CD8-positive, alpha-beta memory T cell (primary cell): ENCODE measurements around the gene ME3. TPM values are rescaled to one million over a fixed set of nuclear protein-coding genes. Genes with fewer than 3 reads are reported as not detected.
A peak's percentile ranks its signal among the peaks of the same experiment; 100 is the strongest.
"Not testable (repeated sequence)": the region's sequence is repeated elsewhere in the genome, so short reads cannot be mapped to it uniquely, and the experiment has no call there.

ENCODE experiments used
- CTCF ChIA-PET: fragments of 350-600 bp; sonication (Branson Sonifier 250); formaldehyde crosslinking; loops from one replicate; lab custom pipeline; 2021; ENCODE audit warnings: antibody characterized with exemption; lab: Charles Lee
- POLR2A ChIA-PET: fragments of 350-600 bp; sonication (Branson Sonifier 250); formaldehyde crosslinking; loops from one replicate; lab custom pipeline; 2021; ENCODE audit warnings: antibody characterized with exemption; lab: Charles Lee
- DNase-seq, 5 donors: peaks; one replicate each; pipeline versions ENCODE4 v3.0.0 to v3.0.0-alpha.2; 2020 to 2022; ENCODE audit warnings: mixed read lengths in 1 of 5
- H3K27ac ChIP-seq: one replicate; pipeline ENCODE4 v1.7.0; 2013; ENCODE audit warnings: low read depth, mild to moderate bottlenecking, low read length, moderate library complexity
- H3K27me3 ChIP-seq: 2 replicates; pipeline ENCODE4 v1.7.0; 2013; ENCODE audit warnings: low read length, mild to moderate bottlenecking; ENCODE audit not compliant: insufficient read depth, poor library complexity, severe bottlenecking
- H3K36me3 ChIP-seq: 2 replicates; pipeline ENCODE4 v1.7.0; 2013; ENCODE audit warnings: mild to moderate bottlenecking, low read length, moderate library complexity; ENCODE audit not compliant: insufficient read depth
- H3K4me1 ChIP-seq: 2 replicates; pipeline ENCODE4 v1.7.0; 2013; ENCODE audit warnings: mild to moderate bottlenecking, low read length, moderate library complexity; ENCODE audit not compliant: insufficient read depth
- H3K4me3 ChIP-seq: 2 replicates; pipeline ENCODE4 v1.7.0; 2013; ENCODE audit warnings: mild to moderate bottlenecking, low read length
- H3K9me3 ChIP-seq: 2 replicates; pipeline ENCODE4 v1.7.0; 2013; ENCODE audit warnings: mild to moderate bottlenecking, low read length
- H3K27ac Mint-ChIP-seq, 8 donors: one replicate each; pipeline ENCODE4 v1.8.0; 2020 to 2021; ENCODE audit warnings: mixed read lengths in 8 of 8, mild to moderate bottlenecking in 6 of 8, inconsistent platforms in 3 of 8, moderate library complexity in 3 of 8
- H3K27me3 Mint-ChIP-seq, 2 donors: one replicate each; pipeline ENCODE4 v1.8.0; 2020 to 2021; ENCODE audit warnings: mixed read lengths in 2 of 2, mild to moderate bottlenecking in 1 of 2, moderate library complexity in 1 of 2
- H3K36me3 Mint-ChIP-seq, 3 donors: one replicate each; pipeline ENCODE4 v1.8.0; 2020 to 2021; ENCODE audit warnings: mixed read lengths in 3 of 3, inconsistent platforms in 1 of 3, mild to moderate bottlenecking in 1 of 3
- H3K4me1 Mint-ChIP-seq, 3 donors: one replicate each; pipeline ENCODE4 v1.8.0; 2020 to 2021; ENCODE audit warnings: mixed read lengths in 3 of 3, inconsistent platforms in 1 of 3, mild to moderate bottlenecking in 1 of 3
- H3K4me3 Mint-ChIP-seq, 7 donors: one replicate each; pipeline ENCODE4 v1.8.0; 2020 to 2021; ENCODE audit warnings: mixed read lengths in 7 of 7, mild to moderate bottlenecking in 6 of 7, moderate library complexity in 4 of 7, inconsistent platforms in 2 of 7
- H3K9me3 Mint-ChIP-seq, 5 donors: one replicate each; pipeline ENCODE4 v1.8.0; 2020 to 2022; ENCODE audit warnings: mixed read lengths in 5 of 5, mild to moderate bottlenecking in 3 of 5, moderate library complexity in 2 of 5, inconsistent platforms in 1 of 5
- polyA plus RNA-seq: library from polyadenylated mRNA; unstranded; fragments of 300-500 nt; fragmentation: Illumina TruSeq; gene quantifications from one replicate; pipeline ENCODE4 v1.2.3, GENCODE V29; 2021
- total RNA-seq, 2 experiments: library from RNA; stranded (reverse); gene quantifications; one replicate each; pipeline ENCODE4 v1.2.3, GENCODE V29; 2021

Gene ME3
- total and polyA plus RNA-seq, 3 experiments from 2014 or later = 1.0 to 1.3 TPM; not detected in 1

- Histone ChIP-seq H3K36me3 (no peaks in the 10 kb centered on the region), H3K9me3 (no peaks in the 10 kb centered on the region), H3K4me3 (no peak overlapping the region), H3K4me1 (no peaks in the 10 kb centered on the region), H3K27me3 (no peaks in the 10 kb centered on the region), H3K27ac (no peak overlapping the region)
- Mint-ChIP-seq H3K27me3 (peaks cover 0 to 3% of the 10 kb centered on the region in 2 donors), H3K4me3 (no peak overlapping the region), H3K9me3 (no peaks in the 10 kb centered on the region), H3K27ac (no peak overlapping the region), H3K36me3 (no peaks in the 10 kb centered on the region), H3K4me1 (peaks cover 0 to 6% (median 1%) of the 10 kb centered on the region in 3 donors)
- POLR2A ChIA-PET = no interaction called here
- CTCF ChIA-PET = no interaction called here
- no peak for DNase-seq
Measured at GRCh38 chr11:86442827-86443226, 229.6 kb downstream of the ME3 start.

GRCh38 chr11:86442420-86442819 lies 230.0 kb downstream of the ME3 start:
- CTCF ChIA-PET = no interaction called here
- no peaks in the 10 kb centered on the region for H3K36me3 Mint-ChIP-seq

DNA sequence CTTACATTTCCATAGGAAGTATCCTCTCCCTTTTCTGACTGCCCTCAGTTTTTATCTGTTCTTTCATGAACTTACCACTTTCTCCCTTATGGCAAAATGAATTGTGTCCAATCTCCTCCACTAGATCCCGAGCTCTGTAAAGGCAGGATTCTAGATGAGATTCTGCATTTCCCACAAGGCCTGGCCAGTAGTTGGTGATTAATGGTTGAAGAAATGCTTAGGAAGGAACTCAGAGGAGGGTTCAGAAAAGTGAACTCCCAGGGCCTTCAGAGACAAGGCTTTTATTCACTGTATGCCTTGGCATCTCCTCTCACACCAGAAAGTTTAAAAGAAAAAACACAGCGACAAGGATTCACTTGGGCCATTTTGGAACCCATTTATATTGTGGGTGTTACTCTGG lies 231.6 kb downstream of the ME3 start:
- no peak overlapping the region for H3K4me3 Mint-ChIP-seq
- Histone ChIP-seq H3K36me3 (no peaks in the 10 kb centered on the region), H3K4me3 (no peak overlapping the region), H3K27ac (no peak overlapping the region), H3K9me3 (no peaks in the 10 kb centered on the region), H3K4me1 (no peaks in the 10 kb centered on the region), H3K27me3 (no peaks in the 10 kb centered on the region)
- H3K27ac Mint-ChIP-seq = peak overlapping the region in 2 of 8 donors; percentile 10 to 23
- H3K4me1 Mint-ChIP-seq = no peaks in the 10 kb centered on the region
- DNase-seq = no peak
- H3K9me3 Mint-ChIP-seq = no peaks in the 10 kb centered on the region
- H3K27me3 Mint-ChIP-seq = peaks cover 0 to 3% of the 10 kb centered on the region in 2 donors
- CTCF ChIA-PET = no interaction called here
- POLR2A ChIA-PET = no interaction called here
- H3K36me3 Mint-ChIP-seq = no peaks in the 10 kb centered on the region

More at GRCh38 chr11:86442420-86442819, 230.0 kb downstream of the ME3 start:
- Mint-ChIP-seq H3K4me1 (peaks cover 0 to 5% (median 0%) of the 10 kb centered on the region in 3 donors), H3K9me3 (no peaks in the 10 kb centered on the region), H3K27ac (peak overlapping the region in 1 of 8 donors; percentile 6), H3K4me3 (no peak overlapping the region), H3K27me3 (peaks cover 0 to 3% of the 10 kb centered on the region in 2 donors)
- no peaks in the 10 kb centered on the region for H3K27me3 ChIP-seq
- no peak for DNase-seq
- H3K27ac ChIP-seq = no peak overlapping the region
- no peak overlapping the region for H3K4me3 ChIP-seq
- H3K4me1 ChIP-seq = no peaks in the 10 kb centered on the region
- no peaks in the 10 kb centered on the region for H3K9me3 ChIP-seq
- H3K36me3 ChIP-seq = no peaks in the 10 kb centered on the region
- POLR2A ChIA-PET = no interaction called here

GRCh38 chr11:86440305-86440716 lies 232.1 kb downstream of the ME3 start:
- Histone ChIP-seq H3K4me3 (no peak overlapping the region), H3K36me3 (no peaks in the 10 kb centered on the region), H3K4me1 (no peaks in the 10 kb centered on the region), H3K27me3 (no peaks in the 10 kb centered on the region), H3K27ac (no peak overlapping the region), H3K9me3 (no peaks in the 10 kb centered on the region)
- Mint-ChIP-seq H3K4me1 (no peaks in the 10 kb centered on the region), H3K27ac (peak overlapping the region in 1 of 8 donors; percentile 9), H3K36me3 (no peaks in the 10 kb centered on the region), H3K27me3 (peaks cover 0 to 6% of the 10 kb centered on the region in 2 donors), H3K9me3 (no peaks in the 10 kb centered on the region), H3K4me3 (no peak overlapping the region)
- DNase-seq = no peak
- POLR2A ChIA-PET = no interaction called here
- CTCF ChIA-PET = no interaction called here

DNA sequence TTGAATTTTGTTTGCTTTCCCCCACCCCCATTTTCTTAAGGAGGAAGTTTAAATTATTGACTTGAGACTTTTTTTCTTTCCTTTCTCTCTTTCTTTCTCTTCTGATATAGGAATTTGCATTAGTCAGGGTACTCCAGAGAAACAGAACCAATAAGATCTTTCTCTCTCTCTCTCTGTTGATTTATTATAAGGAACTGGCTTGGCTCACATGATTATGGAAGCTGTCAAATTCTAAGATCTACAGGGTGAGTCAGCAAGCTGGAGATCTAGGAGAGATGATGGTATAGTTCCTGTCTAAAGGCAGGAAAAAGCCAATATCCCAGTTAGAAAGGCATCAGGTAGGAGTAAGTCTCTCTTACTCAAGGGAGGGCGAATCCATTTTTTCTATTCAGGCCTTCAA lies 233.7 kb downstream of the ME3 start:
- Mint-ChIP-seq H3K9me3 (no peaks in the 10 kb centered on the region), H3K27me3 (peaks cover 0 to 6% of the 10 kb centered on the region in 2 donors)
- CTCF ChIA-PET = no interaction called here

GRCh38 chr11:86435711-86436110 lies 236.7 kb downstream of the ME3 start:
- ChIA-PET POLR2A (no interaction called here), CTCF (no interaction called here)
- DNase-seq = no peak
- Mint-ChIP-seq H3K9me3 (no peaks in the 10 kb centered on the region), H3K4me3 (no peak overlapping the region), H3K36me3 (peaks cover 0 to 4% (median 0%) of the 10 kb centered on the region in 3 donors), H3K27ac (peak overlapping the region in 2 of 8 donors; percentile 4 to 39), H3K4me1 (no peaks in the 10 kb centered on the region), H3K27me3 (peaks cover 0 to 6% of the 10 kb centered on the region in 2 donors)
- Histone ChIP-seq H3K4me3 (no peak overlapping the region), H3K27me3 (no peaks in the 10 kb centered on the region), H3K36me3 (no peaks in the 10 kb centered on the region), H3K9me3 (no peaks in the 10 kb centered on the region), H3K27ac (no peak overlapping the region), H3K4me1 (no peaks in the 10 kb centered on the region)

More for the DNA sequence above, 233.7 kb downstream of the ME3 start:
- no peaks in the 10 kb centered on the region for H3K27me3 ChIP-seq
- no peak overlapping the region for H3K4me3 Mint-ChIP-seq
- no peaks in the 10 kb centered on the region for H3K4me1 Mint-ChIP-seq
- H3K27ac Mint-ChIP-seq = no peak overlapping the region
- no peaks in the 10 kb centered on the region for H3K9me3 ChIP-seq
- no peaks in the 10 kb centered on the region for H3K4me1 ChIP-seq
- no peaks in the 10 kb centered on the region for H3K36me3 Mint-ChIP-seq
- no peaks in the 10 kb centered on the region for H3K36me3 ChIP-seq
- POLR2A ChIA-PET = no interaction called here
- H3K27ac ChIP-seq = no peak overlapping the region
- DNase-seq = no peak
- no peak overlapping the region for H3K4me3 ChIP-seq

GRCh38 chr11:86433361-86434095 lies 238.9 kb downstream of the ME3 start:
- H3K36me3 ChIP-seq, H3K4me3 Mint-ChIP-seq, H3K27me3 ChIP-seq, H3K9me3 ChIP-seq, H3K27me3 Mint-ChIP-seq, H3K4me1 Mint-ChIP-seq, H3K27ac ChIP-seq, H3K4me3 ChIP-seq, DNase-seq, CTCF ChIA-PET, H3K36me3 Mint-ChIP-seq, H3K4me1 ChIP-seq, H3K27ac Mint-ChIP-seq, H3K9me3 Mint-ChIP-seq, POLR2A ChIA-PET: not testable (repeated sequence)

DNA sequence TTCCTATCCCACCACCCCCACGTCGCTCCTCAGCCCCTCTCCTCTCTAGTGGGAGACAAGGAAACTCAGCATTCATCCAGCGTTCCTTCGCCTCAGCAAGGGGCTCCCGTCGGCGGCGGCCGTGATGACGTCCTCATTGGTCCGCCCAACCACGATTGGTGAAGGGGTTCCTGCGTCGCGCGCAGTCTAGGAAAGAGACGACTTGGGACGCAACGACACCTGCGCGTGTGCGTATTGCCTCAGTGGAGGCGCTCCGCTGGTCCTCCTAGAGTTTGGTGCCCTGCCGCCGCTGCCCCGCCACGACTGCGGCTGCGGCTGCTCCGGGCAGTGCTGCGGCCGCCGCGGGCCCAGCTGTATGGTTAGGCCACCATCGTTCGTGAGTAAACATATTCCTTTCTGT lies 241.2 kb downstream of the ME3 start:
- peaks cover 0 to 12% (median 0%) of the 10 kb centered on the region in 3 donors for H3K36me3 Mint-ChIP-seq
- H3K27me3 Mint-ChIP-seq = peaks cover 0 to 3% of the 10 kb centered on the region in 2 donors
- no peaks in the 10 kb centered on the region for H3K27me3 ChIP-seq
- POLR2A ChIA-PET = interaction anchor here (1.1 kb wide), 1 partner anchor 13 kb away, joined by 4 read pairs; no protein-coding TSS in a partner anchor
- no peak overlapping the region for H3K27ac ChIP-seq
- peak overlapping the region in 4 of 7 donors; percentile 16 to 73 (median 54) for H3K4me3 Mint-ChIP-seq
- H3K4me3 ChIP-seq = no peak overlapping the region
- no peaks in the 10 kb centered on the region for H3K36me3 ChIP-seq
- no peaks in the 10 kb centered on the region for H3K9me3 ChIP-seq
- peak in 1 of 5 donors; percentile 49 for DNase-seq
- CTCF ChIA-PET = no interaction called here
- no peak overlapping the region for H3K27ac Mint-ChIP-seq
- H3K9me3 Mint-ChIP-seq = peaks cover 0 to 9% (median 8%) of the 10 kb centered on the region in 5 donors
- H3K4me1 ChIP-seq = no peaks in the 10 kb centered on the region
- H3K4me1 Mint-ChIP-seq = no peaks in the 10 kb centered on the region
